HG03025 (cell line): Measurements from ENCODE around the gene FTO.

ENCODE experiments used
- ATAC-seq: cut with Tn5 transposase; IDR thresholded peaks from one replicate; pipeline ENCODE4 v1.9.1; 2021; ENCODE audit warnings: mild to moderate bottlenecking, moderate library complexity; ENCODE audit not compliant: unreplicated experiment, low FRiP score

FTO gene

DNA sequence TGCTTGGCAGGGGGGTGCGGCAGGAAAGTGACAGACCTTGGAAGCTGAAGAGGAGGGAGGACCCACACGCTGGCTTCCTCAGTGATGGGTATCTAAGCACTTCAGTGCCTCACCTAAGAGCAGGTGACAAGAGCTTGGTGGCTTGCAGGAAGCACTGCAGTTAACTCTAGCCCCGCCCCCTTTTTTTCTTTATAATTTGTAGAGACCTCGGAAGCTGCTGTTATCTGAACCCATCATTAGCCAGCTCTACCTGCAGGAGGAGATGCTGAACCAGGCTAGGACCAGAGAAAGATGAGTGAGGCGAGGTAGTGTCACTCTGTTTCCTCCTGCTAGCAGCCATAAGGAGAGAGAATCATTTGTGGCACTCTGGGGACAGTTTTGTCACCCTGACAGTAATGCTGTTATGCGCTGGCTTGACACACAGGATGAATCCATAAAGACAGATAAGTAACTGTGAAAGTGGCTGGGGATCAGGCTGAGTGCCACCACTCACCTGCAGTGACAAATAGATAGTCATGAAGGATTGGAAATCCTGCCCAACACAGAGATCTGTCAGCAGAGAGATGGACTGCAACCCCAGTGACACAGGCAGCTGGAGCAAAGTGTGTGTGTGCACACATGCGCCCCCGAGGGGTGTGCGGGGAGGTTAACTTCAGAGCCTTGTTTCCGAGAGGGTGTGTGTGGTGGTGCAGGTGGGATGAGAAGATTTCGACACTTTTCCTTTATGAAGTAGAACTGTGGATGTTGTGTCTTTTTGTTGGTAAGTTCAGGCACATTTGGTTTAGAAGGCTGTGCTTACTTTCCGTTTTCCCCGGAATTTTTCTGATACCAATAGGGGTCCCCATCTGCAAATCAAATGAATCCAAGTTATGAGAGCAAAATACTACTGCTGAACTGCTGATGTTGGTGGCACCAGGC lies 358.7 kb downstream of the FTO start:
- ATAC-seq, result no peak

DNA sequence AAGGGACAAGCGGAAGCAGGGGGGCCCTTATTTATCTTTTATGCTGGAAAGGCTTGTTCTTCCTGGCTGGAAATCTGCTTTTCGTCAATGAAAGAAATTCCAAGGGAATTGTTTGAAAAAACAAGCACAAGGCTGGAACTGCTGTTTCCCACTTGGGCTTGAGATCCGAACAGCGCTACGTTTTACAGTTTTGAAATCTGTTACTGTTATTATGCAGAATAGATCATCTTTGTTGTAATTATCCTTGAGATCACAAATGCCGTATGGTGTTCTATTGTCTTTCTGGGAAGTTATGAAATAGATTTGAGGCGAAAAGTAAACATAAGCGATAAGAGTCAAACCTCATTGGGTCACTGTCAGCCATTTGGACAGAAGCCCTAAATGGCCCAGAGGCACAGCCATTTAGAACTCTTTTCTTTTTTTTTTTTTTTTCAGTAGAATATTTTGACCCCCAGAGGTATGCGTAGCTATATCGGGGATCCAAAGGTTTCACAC lies 359.4 kb downstream of the FTO start:
- ATAC-seq, result no peak

DNA sequence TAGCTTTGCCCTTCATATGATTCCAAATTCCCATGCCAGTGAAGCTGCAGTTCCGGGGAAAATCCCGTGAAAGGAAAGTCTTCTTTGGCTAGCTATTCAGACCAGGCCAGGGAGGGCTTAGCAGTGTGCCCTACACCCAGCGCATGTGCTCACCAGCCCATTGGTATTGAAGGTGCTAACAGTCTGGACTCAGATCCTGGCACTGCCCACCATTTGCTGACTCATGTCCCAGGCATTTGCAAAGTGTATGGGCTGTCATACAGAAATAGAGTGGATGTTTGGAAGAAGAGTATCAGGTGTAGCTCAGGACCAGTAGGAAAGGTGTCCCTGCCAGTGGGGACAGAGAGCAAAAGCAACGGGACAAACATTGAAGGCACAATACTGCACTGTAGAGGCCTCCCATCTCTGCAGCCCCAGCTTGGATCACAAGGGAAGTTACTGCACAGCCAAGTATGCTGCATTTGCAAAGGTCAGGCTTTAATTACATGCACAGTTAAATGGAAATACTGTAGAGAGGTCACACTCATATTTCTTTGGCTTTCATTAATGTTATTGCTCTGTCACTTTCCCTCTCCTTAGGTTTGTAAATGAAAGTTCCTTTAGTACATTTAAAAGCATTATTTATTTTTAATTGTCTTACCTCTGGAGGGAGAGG lies 362.6 kb downstream of the FTO start:
- ATAC-seq, result no peak

DNA sequence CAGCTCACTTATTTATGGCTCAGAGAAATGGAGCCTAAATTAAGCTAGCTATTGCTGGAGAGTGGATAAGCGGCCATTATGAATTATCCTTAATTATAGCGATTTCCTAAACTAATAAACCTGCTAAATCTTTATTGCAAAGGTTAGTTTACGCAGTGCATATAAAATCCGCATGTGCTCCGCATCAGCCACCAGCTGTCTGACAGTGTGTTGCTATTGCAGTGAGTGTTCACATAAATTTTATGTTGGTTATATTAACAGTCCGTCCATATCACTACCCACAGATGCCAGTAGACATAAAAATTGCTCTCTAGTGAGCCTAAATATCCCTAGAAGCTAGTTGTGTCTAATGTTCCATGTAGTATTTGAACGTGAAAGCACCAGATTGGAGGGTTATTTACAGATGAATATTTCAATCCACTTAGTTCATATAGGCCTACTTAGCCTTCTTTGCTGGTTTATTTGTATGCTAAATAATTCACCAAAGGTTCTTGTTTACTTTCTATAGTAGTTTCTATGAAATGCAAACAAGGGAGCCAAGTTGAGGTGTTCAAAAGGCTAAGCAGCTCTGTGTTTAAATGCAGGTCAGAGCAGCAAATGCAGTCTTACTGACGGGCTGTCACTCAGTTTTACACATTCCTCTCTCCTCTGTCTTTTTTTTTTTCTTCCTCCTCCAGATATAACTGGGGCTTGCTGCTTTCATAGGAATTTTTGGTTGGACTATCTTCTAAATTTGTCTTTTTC lies 363.5 kb downstream of the FTO start:
- ATAC-seq, result no peak

DNA sequence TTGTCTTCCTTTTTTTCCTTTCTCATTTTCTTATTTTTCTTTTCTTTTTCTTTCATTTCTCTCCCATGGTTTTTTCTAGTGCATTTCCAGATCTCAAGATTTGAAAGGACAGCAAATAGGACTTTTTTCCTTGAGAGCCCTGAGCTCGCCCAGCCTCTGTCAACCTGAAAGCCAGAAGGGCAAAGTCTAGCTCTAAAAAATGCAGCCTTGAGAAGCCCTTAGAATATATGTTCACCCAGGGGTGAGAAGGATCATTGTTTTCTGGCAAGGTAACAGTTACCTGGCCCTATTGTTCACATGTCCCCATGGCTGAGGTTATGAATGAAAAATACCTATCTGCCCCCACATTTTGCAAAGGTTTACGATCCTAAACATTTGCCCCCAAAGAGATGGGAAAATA lies 364.3 kb downstream of the FTO start:
- ATAC-seq, result no peak

DNA sequence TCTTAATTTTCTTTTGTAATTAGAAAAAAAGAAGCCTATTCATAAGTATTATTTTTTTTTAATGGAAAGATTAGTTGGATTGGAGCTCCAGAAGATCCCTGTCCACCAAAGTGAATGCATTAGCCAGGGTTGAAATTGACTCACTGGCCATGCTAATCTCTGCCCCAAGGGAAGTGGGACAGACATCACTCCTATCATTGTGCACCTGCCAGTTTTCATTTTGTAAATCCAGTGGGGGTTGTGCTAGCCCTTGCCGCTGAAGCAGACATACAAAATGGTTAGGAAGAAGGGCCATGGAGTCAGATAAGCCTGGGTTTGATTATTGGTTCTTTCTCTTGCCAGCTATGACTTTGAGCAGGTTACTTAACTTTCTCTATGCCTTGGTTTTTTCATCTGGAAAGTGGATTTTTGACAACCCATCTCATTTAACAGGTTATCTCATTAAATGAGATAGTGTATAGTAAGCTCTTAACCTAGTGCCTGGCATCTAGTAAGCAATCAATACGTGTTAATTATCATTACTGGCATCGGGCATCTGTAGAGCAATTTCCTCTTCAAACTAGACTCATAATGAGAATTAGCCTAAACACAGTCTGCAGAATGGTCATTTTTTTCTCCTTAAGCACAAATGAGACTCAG lies 365.8 kb downstream of the FTO start:
- no peak for ATAC-seq

DNA sequence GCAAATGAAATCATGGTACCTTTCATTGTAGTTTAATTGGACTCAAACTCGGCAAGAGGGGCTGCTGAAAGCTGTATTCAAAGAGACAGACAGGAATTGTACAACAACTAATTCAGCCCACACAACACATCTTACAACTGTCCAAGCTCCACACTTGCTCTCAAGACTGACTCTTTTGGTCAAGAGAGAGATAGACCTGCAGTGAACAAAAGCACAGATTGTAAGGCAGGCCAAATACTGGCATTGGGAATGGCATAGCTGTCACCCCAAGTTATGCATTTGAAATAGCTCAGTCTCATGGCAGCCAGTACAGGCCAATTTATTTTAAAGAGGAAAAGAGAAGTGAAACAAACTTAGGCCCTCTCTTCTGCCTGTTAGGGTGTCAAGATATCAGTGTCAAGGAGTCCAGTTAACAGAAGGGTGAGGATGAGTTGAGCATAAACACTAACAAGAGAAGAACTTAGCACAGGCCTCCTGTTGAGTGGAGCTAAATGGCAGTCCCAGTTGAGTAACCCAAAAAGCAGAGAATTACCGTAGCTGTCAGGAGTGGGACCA lies 366.9 kb downstream of the FTO start:
- ATAC-seq, result peak; percentile 75

DNA sequence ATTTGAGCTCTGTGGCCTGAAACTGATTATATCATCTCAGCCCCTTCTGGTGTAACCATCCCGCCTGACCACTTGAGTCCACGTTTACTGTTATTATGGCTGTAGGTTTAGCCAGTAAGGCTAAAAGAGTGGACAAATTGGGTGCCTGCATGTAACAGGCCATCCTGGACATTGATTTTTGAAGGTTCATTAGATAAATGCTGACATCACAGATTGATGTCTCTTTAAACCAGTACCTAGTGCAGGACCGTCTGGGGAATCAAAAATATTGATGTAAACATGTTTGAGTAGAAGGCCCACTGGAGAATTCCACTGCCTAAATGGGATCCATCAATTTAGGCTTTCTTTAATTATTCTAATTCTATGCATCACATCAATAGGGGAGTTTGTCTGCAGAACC lies 367.6 kb downstream of the FTO start:
- no peak for ATAC-seq

DNA sequence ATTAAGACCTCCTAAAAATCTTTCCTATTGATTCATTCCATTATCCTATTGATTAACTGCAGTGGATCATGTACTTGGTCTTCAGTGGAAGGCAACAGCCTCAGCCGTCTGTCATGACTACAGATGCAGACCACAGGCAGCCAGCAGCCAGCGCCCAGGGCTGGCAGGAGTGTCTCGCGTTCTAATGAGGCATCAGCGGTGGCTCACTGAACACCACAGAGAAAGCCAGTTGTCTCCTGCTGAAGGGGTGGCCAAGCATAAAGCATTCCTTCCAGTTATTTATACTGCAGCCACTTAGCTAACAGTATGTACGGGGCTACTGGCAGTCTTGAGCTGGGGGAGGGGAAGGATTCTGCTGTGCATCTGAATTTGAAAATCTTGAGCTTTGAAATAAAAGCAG lies 368.3 kb downstream of the FTO start:
- ATAC-seq, result no peak

DNA sequence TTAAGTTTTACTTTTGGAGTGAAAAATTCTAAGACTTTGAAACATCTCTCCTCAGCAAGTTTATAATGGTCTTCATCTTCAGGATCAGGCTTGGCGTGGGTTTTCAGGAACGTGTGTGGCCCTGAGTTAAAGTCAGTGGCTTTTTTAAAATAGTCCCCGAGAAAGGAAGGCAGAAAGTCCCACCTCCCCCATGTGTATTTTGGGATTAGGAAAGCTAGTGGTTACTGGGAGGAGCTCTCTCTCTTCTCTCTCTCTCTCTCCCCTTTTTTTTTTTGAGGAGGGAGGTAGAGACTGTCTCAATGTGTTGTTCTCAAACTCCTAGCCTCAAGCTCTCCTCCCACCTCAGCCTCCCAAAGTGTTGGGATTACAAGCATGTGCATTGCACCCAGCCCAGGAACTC lies 369.4 kb downstream of the FTO start:
- no peak for ATAC-seq

DNA sequence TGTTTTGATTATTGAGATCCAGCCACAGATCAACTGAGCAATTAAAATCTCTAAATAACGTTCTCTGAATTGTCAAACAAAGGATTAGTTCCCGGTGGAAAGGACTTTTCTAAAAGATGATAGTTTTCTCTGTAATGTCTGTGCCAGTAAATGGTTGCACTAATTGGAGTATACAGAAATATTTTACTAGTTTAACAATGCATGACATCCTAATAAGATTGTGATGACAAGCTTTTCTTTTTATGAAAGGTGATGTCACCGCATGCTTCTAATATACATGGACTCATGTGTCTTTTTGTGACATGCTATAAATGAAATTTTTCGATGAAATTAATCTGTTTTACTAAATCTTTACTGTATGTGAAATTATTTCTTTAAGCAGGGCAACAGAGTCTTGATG lies 371.5 kb downstream of the FTO start:
- no peak for ATAC-seq

DNA sequence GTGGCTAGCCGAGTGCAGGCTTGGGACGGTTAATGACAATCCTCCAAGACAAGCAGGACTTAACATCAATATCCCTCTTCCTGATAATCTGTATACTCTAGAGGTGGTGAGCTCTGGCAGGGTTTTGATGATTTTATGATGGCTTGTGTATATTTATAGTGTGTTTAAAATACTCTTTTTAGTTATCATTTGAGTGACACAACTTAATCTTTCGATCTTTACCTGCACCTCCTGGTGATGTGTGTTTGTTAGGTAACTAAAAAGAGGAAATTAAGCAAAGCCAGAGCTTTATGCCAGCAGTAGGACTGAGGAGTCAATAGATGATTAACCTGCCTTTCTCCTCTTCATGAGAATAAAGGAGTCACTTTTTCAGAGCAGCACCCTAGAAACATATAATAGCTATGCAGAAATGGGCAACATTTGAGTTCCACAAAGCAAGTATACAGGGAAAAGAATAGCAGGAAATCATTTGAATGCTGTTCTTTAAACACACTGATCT lies 372.1 kb downstream of the FTO start:
- no peak for ATAC-seq

DNA sequence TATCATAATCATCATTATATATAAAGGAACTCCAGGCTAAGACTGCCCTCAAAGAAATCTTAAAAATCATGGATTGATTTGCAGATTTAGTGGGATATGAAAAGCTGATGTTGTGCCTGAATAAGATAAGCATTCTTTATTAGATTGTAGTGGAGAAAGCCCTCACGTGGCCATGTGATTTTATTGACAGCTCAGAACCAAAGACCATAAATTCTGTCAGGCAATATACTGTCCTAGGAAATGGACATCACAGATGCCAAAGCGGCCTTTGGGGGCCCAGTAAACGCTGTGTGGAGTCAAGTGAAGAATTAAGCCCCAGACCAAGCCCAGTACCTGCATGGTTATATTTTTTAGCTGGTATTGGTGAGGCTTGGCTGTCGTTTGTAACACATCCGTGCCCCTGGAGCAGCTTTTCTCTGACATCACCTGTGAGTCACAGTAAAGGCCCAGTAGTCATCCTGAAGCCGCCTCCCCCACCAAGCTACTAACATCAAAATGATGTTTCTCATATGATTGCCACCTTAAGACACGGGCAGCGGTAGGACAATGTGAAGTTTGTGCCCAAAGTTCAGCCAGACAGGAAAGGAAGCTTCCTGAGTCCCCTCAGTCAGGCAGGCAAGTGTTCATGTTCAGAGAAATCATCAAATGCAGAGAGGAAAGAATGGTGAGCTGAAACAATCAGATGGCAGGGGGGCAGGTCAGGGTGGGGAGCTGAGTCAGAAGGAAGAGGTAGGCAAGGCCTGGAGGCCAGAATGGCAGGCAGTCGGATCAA lies 373.3 kb downstream of the FTO start:
- ATAC-seq, result no peak

DNA sequence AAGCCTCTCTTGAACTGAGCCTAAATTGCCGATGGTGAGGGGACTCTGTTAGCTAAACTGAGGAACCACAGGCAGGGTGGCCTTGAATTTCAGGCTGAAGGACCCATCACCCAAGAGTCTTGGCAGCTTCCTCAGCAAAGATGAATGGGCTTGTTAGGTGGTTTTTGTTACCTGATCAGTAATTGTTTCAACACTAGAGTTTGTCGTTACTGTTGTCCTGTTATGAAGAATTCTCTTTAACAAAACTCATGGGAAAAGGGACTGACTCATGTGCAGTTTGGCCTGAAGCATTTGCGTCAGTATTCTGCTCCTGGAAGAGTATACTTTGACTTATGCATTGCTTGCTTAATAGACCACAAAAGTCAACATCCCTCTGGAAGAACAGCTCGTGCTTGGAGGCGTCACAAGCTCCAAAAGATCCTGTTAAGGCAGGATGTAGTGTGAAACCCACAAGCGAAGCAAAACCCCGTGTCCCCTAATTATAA lies 376.6 kb downstream of the FTO start:
- ATAC-seq, result no peak

DNA sequence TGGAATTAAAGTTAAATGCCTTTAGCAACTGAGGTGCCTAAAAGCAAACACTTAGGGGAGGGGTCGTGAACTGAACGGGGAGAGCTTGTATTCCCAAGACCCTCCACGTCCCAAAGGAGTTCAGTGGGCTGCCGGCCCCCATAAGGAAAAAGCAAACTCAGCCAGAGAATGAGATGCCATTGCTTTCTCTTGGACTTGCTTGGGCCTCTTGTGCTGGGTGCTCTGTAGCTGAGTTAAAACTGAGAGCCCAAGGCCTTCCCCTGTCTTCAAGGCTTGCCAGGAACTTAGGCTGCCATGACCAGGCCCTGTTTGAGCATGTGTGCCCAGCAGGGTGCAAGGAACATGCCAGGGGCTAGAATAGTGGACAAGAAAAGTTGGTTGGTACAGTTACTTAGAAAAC lies 382.8 kb downstream of the FTO start:
- no peak for ATAC-seq

DNA sequence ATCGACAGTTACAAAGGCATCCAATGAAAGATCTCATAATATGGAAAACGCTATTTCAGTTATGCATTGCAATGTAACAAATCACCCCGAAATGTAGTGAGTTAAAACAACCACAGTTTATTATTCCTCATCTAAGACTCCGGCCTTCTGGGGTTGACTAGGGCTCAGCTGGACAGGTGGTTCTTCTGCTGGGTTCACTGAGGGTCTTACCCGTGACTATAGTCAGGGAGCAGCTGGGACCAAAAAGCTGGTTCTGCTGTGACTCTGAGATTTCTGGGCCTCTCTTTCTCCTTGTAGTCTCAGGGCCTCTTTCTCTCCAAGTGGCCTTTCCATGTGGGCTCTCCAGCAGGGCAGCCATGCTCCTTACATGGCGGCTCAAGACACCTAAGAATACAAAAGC lies 386.6 kb downstream of the FTO start:
- no peak for ATAC-seq

DNA sequence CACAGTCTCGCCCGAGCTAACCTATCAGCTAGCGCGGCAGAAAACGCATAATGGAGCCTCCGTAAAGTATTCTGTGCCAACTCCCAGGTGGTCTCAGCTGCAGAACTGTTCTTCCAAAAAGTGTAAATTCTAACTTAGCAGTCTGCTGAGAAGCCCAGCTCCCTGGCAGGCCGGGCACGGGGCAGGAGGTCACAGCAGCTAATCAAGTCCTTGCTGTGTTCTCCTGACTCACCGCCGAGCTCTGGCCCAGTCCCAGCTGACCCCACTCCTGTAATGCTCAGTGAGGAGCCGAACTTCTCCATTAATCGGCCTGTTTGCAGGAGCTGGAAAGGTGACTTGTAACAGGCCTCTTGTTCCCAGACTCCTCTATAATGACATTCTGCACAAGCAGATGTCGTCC lies 389.3 kb downstream of the FTO start:
- ATAC-seq, result no peak

DNA sequence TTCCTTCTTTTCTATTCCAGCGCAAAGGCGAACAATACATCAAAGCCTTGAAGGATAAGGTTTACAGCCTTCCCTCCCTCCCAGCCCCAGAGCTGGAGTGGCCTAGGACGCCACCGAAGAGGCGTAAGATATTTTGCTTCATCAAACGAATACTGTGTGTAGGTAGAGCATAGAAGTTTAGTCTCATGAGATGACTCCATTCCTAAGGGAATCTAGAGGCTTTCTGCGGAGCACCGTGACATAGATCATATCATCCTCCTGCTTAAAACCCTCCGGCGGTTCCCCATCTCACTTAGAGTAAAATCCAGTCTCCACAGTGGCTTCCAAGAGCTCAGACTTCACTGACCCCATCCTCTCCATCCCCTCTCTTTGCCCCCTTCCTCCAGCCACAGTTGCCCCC lies 390.7 kb downstream of the FTO start:
- no peak for ATAC-seq

DNA sequence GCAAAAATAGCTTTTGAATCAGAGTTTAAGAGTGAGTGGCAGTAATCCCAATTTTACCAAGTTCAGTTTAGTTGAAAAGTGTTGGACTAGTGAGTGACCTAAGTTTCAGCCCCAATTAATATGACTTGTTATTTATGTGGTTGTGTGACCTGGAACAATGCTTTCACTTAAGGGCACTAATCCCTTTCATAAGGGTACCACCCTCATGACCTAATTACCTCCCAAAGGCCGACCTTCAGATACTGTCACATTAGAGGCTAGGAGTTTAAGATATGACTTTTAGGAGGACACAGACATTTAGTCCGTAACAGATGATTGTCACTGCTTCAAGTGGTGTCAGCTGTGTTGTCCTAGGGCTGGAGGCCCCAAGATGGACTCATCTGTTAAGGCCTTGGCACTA lies 392.7 kb downstream of the FTO start:
- no peak for ATAC-seq
